HepG2 (cell line): ENCODE measurements around the gene GRAMD4. TPM values are rescaled to one million over a fixed set of nuclear protein-coding genes. Genes with fewer than 3 reads are reported as not detected.
"Not testable (repeated sequence)": the region's sequence is repeated elsewhere in the genome, so short reads cannot be mapped to it uniquely, and the experiment has no call there.

Source experiments
- ATAC-seq: fragments of 200-7000 bp; cut with Tn5 transposase; 3 replicates; pipeline ENCODE4 v1.9.1; 2020; ENCODE audit warnings: mild to moderate bottlenecking, moderate library complexity
- BruUV-seq: library from RNA; stranded (reverse); fragments of 400-500 nt; replicated peaks from 2 replicates; lab custom pipeline; 2021; lab: Mats Ljungman, UMichigan
- CTCF ChIA-PET: fragments of 300-600 bp; formaldehyde crosslinking; extraction: SDS; loops from one replicate; lab custom pipeline; 2021; ENCODE audit warnings: low total read pairs, inconsistent platforms, low intra/inter-chr PET ratio; lab: Yijun Ruan, JAX
- POLR2A ChIA-PET: fragments of 350-600 bp; sonication (Branson Sonifier 250); formaldehyde crosslinking; loops from one replicate; lab custom pipeline; 2020; ENCODE audit warnings: antibody characterized with exemption, inconsistent platforms; lab: Yijun Ruan, JAX
- DNase-seq: peaks from one replicate; pipeline ENCODE4 v3.0.0-alpha.2; 2015; ENCODE audit warnings: low spot score
- FAIRE-seq: peaks from 3 replicates; lab custom pipeline; 2011; peaks lifted over from hg19 to GRCh38; lab: Jason Lieb, UNC
- H2AFZ ChIP-seq: one replicate; pipeline ENCODE4 v1.6.1; 2011; ENCODE audit warnings: low read length, inconsistent platforms
- H3K27ac ChIP-seq: fragments of 300-600 bp; 3 replicates; pipeline ENCODE4 v1.8.0; 2011; ENCODE audit warnings: mixed run types, mild to moderate bottlenecking, mixed read lengths, low read length, inconsistent platforms; ENCODE audit not compliant: insufficient read depth; ENCODE audit errors: extremely low read length
- H3K27me3 ChIP-seq, 2 experiments: fragments of 200-600 bp in 1 of 2; 2 replicates in 1 of 2; 3 replicates in 1 of 2; pipeline versions ENCODE4 v1.6.0 to v1.8.0; 2011; ENCODE audit warnings: low read length in 2 of 2, mild to moderate bottlenecking in 2 of 2, moderate library complexity in 2 of 2, inconsistent platforms in 1 of 2; ENCODE audit not compliant: insufficient read depth in 2 of 2, control insufficient read depth in 1 of 2
- H3K36me3 ChIP-seq, 2 experiments: fragments of 200-600 bp in 1 of 2; replicated peaks in 1 of 2; 2 replicates in 1 of 2; 3 replicates in 1 of 2; pipeline versions ENCODE4 v1.5.1 to v1.8.0; 2011; ENCODE audit warnings: low read length in 2 of 2, inconsistent platforms in 1 of 2; ENCODE audit not compliant: insufficient read depth in 2 of 2, control insufficient read depth in 1 of 2
- H3K4me1 ChIP-seq: 2 replicates; pipeline ENCODE4 v1.5.1; 2012; ENCODE audit warnings: low read length, inconsistent platforms; ENCODE audit not compliant: insufficient read depth
- H3K4me2 ChIP-seq: 2 replicates; pipeline ENCODE4 v1.6.0; 2011; ENCODE audit warnings: low read depth, low read length, inconsistent platforms
- H3K4me3 ChIP-seq, 3 experiments: fragments of 200-600 bp in 1 of 3; sonication (generic), shearing (Covaris generic) in 1 of 3; replicated peaks in 1 of 3; 2 replicates each; pipeline ENCODE4 v1.5.1; 2011 to 2016; ENCODE audit warnings: low read length in 3 of 3, inconsistent platforms in 2 of 3, low read depth in 2 of 3, mild to moderate bottlenecking in 2 of 3, control low read depth in 1 of 3, mixed read lengths in 1 of 3; ENCODE audit not compliant: insufficient read depth in 1 of 3
- H3K79me2 ChIP-seq: one replicate; pipeline ENCODE4 v1.6.1; 2011; ENCODE audit warnings: low read length, inconsistent platforms; ENCODE audit not compliant: insufficient read depth
- H3K9ac ChIP-seq: 2 replicates; pipeline ENCODE4 v1.6.0; 2011; ENCODE audit warnings: mild to moderate bottlenecking, low read depth, low read length, inconsistent platforms; ENCODE audit not compliant: insufficient read depth
- H3K9me3 ChIP-seq: 2 replicates; pipeline ENCODE4 v1.5.1; 2012; ENCODE audit warnings: mild to moderate bottlenecking, low read length
- H4K20me1 ChIP-seq: 2 replicates; pipeline ENCODE4 v1.6.0; 2011; ENCODE audit warnings: inconsistent platforms, mild to moderate bottlenecking, low read length, moderate library complexity; ENCODE audit not compliant: insufficient read depth
- CEBPB ChIP-seq: IDR thresholded peaks from 2 replicates; pipeline ENCODE4 v1.6.1; 2011; ENCODE audit warnings: low read depth, low read length, improper control_type of control experiment, borderline replicate concordance
- FOXJ3 ChIP-seq: sonication (generic); formaldehyde crosslinking; IDR thresholded peaks from 2 replicates; pipeline ENCODE4 v1.4.0; 2020; ENCODE audit warnings: missing genetic modification reagents, mild to moderate bottlenecking, borderline replicate concordance
- MAX ChIP-seq: IDR thresholded peaks from 2 replicates; pipeline ENCODE4 v1.6.1; 2012; ENCODE audit warnings: inconsistent platforms
- PAXIP1 ChIP-seq: sonication (generic); formaldehyde crosslinking; conservative IDR thresholded peaks from 2 replicates; pipeline ENCODE4 v1.4.0; 2020; ENCODE audit warnings: mild to moderate bottlenecking, missing genetic modification reagents, moderate library complexity
- TCF7L2 ChIP-seq: IDR thresholded peaks from 2 replicates; pipeline ENCODE4 v1.6.1; 2011; ENCODE audit warnings: mild to moderate bottlenecking, low read depth, low read length, moderate library complexity
- ZFYVE20 ChIP-seq: sonication (generic); formaldehyde crosslinking; IDR thresholded peaks from 2 replicates; pipeline ENCODE4 v1.8.0; 2023; ENCODE audit warnings: low read depth, mild to moderate bottlenecking, moderate library complexity, missing genetic modification reagents, borderline replicate concordance
- ZNF598 ChIP-seq: sonication (generic); formaldehyde crosslinking; IDR thresholded peaks from 2 replicates; pipeline ENCODE4 v1.5.1; 2020; ENCODE audit warnings: mild to moderate bottlenecking, missing genetic modification reagents, borderline replicate concordance
- WGBS: methylation state at CpG from one replicate; pipeline ENCODE4 v1.1.6; 2017; ENCODE audit warnings: low lambda C conversion rate; 5-methylcytosine and 5-hydroxymethylcytosine counted together
- in situ Hi-C: cut with HindIII; loops from 2 replicates; pipeline ENCODE4 v1.10.0; 2017; ENCODE audit warnings: low pct_unique_long_range_greater_than_20kb; ENCODE audit not compliant: extremely low pct_ligation_motif_present
- intact Hi-C: fragments of 100-400 bp; cut with micrococcal nuclease; formaldehyde crosslinking; loops from one replicate; pipeline ENCODE4 v1.10.0; 2022; ENCODE audit not compliant: unreplicated experiment
- polyA plus RNA-seq, 8 experiments: library from polyadenylated mRNA; depleted of rRNA in 3 of 8; stranded (reverse) in 7 of 8; unstranded in 1 of 8; fragments of >200 nt; fragmentation: Illumina TruSeq in 4 of 8; extraction: Trizol in 4 of 8; gene quantifications; 2 replicates each; pipeline versions ENCODE4 v1.2.1 to v1.2.3, GENCODE V29; 2011 to 2016; ENCODE audit warnings: low read depth in 4 of 8, missing spikeins in 1 of 8, mixed read lengths in 1 of 8; ENCODE audit not compliant: insufficient read depth in 1 of 8
- total RNA-seq, 5 experiments: library from RNA; depleted of rRNA; stranded (reverse); fragments of >200 nt; fragmentation: Illumina TruSeq; extraction: Trizol; gene quantifications; 2 replicates each; pipeline ENCODE4 v1.2.3, GENCODE V29; 2016; ENCODE audit warnings: low read depth in 1 of 5
- TF ChIP-seq, protein P1 (sequence below): sonication (generic); formaldehyde crosslinking; IDR thresholded peaks from 2 replicates; pipeline ENCODE4 v1.5.1; 2020; ENCODE audit warnings: mild to moderate bottlenecking, missing genetic modification reagents, moderate library complexity

Gene GRAMD4
- total and polyA plus RNA-seq, 2 of the 13 experiments (the other 11 are each of a cell fraction or from before 2014, with no cell fraction given) = 15.2 to 15.7 TPM

DNA sequence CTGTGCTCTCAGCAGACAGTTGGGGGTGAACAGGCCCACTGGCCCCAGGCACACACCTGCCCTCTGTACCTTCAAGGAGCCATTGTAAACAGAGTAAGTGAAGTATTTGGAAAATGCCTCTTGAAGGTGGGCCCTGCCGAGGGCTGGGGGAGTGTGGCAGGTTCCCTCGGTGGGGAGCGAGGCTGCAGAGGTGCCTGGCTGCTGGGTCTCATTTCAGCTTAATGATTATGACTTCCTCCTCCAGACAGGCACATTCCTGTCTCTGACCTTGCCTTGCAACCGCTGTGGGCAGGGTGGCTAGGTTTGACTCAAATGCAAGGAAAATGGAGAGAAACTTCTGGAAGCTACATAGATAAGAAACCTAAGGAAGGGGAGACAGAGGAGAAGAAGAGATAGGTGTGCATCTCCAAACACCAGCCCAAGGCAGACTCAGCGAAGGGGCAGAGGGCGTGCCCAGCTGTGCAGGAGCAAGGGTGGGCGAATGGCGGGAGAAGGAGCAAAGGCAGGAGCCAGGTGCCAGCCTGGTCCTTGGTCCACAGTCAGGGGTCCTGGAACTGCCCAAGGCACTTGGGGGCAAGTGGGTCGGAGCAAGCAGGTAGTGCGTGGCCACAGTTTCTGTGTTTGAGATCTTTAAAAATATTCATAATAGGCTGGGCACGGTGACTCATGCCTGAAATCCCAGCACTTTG, 14.0 kb downstream of the GRAMD4 start:
- Histone ChIP-seq H3K27me3 (no peaks in the 10 kb centered on the region), H3K4me1 (peaks cover 52% of the 10 kb centered on the region), H3K9me3 (no peaks in the 10 kb centered on the region), H3K79me2 (no peaks in the 10 kb centered on the region), H3K9ac (no peak overlapping the region), H3K27ac (no peak overlapping the region), H2AFZ (no peak overlapping the region), H3K4me3 (no peak overlapping the region), H3K36me3 (no peaks in the 10 kb centered on the region; a peak in 1 of 5 replicates), H4K20me1 (no peaks in the 10 kb centered on the region), H3K4me2 (no peak overlapping the region)
- TF ChIP-seq ZNF598 (CRISPR knock-in tag) (no peak), TCF7L2 (no peak), FOXJ3 (CRISPR knock-in tag) (no peak), CEBPB (no peak), ZFYVE20 (no peak), MAX (no peak), PAXIP1 (CRISPR knock-in tag) (no peak)
- TF ChIP-seq, protein P1, sequence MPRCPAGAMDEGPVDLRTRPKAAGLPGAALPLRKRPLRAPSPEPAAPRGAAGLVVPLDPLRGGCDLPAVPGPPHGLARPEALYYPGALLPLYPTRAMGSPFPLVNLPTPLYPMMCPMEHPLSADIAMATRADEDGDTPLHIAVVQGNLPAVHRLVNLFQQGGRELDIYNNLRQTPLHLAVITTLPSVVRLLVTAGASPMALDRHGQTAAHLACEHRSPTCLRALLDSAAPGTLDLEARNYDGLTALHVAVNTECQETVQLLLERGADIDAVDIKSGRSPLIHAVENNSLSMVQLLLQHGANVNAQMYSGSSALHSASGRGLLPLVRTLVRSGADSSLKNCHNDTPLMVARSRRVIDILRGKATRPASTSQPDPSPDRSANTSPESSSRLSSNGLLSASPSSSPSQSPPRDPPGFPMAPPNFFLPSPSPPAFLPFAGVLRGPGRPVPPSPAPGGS (CRISPR knock-in tag) = no peak
- ChIA-PET CTCF (no interaction called here), POLR2A (no interaction called here)
- WGBS = 92% methylated on average over 9 of the region's 11 CpGs
- in situ Hi-C loops (no loop called here), intact Hi-C loops (no loop called here)
- no peak for ATAC-seq
- no peak for DNase-seq
- BruUV-seq = no TSS peak
- no peak for FAIRE-seq

GRCh38 chr22:46634973-46635685, 14.9 kb downstream of the GRAMD4 start:
- H4K20me1 ChIP-seq, ATAC-seq, H3K27ac ChIP-seq, H3K9ac ChIP-seq, H3K36me3 ChIP-seq, DNase-seq, BruUV-seq, H3K4me3 ChIP-seq, H2AFZ ChIP-seq, in situ Hi-C loops, H3K79me2 ChIP-seq, FAIRE-seq, H3K27me3 ChIP-seq, H3K9me3 ChIP-seq, H3K4me2 ChIP-seq: not testable (repeated sequence)
- H3K4me1 ChIP-seq = peaks cover 59% of the 10 kb centered on the region
- ChIA-PET POLR2A (interaction anchor here (1.3 kb wide), 1 partner anchor 26 kb away, joined by 4 read pairs; no protein-coding TSS in a partner anchor), CTCF (interaction anchor here (0.7 kb wide), 1 partner anchor 71 kb away, joined by 3 read pairs; no protein-coding TSS in a partner anchor)
- intact Hi-C loops = loop anchor here (5.0 kb wide), 1 partner anchor 73 kb away; no protein-coding TSS in a partner anchor
- 77% methylated on average over 21 of the region's 30 CpGs for WGBS
